ENCODE measurements around the gene RNF144A. TPM values are rescaled to one million over a fixed set of nuclear protein-coding genes. Genes with fewer than 3 reads are reported as not detected.

Gene RNF144A
- total and polyA plus RNA-seq, 2 of the 13 experiments (the other 11 are each of a cell fraction or from before 2014, with no cell fraction given), result 13.9 to 16.5 TPM

- no peak for TF ChIP-seq ZBTB33 (CRISPR knock-in tag; IDR thresholded peaks at IDR 0.05)
- TF ChIP-seq MTA1 (CRISPR knock-in tag; IDR thresholded peaks at IDR 0.05; ENCODE audit: borderline replicate concordance), result no peak
- TF ChIP-seq ZNF556 (CRISPR knock-in tag; IDR thresholded peaks at IDR 0.05; ENCODE audit: borderline replicate concordance), result no peak
- no peak for TF ChIP-seq NFKB2 (CRISPR knock-in tag; IDR thresholded peaks at IDR 0.05; ENCODE audit: borderline replicate concordance)
- TF ChIP-seq JUN (CRISPR knock-in tag; IDR thresholded peaks at IDR 0.05), result no peak
- TF ChIP-seq SNAI1 (CRISPR knock-in tag; IDR thresholded peaks at IDR 0.05; ENCODE audit: borderline replicate concordance), result no peak
- no peak for TF ChIP-seq TEAD2 (CRISPR knock-in tag; IDR thresholded peaks at IDR 0.05)
- TF ChIP-seq LCORL (IDR thresholded peaks at IDR 0.05), result no peak
- TF ChIP-seq LCORL (CRISPR knock-in tag; IDR thresholded peaks at IDR 0.05), result no peak
- TF ChIP-seq ZNF496 (CRISPR knock-in tag; IDR thresholded peaks at IDR 0.05; ENCODE audit: insufficient replicate concordance), result no peak
- no peak for TF ChIP-seq SETDB1 (CRISPR knock-in tag; IDR thresholded peaks at IDR 0.05; ENCODE audit: borderline replicate concordance)
These were observed 3.6 kb upstream of the RNF144A start (continued) for GRCh38 chr2:6913415-6914157.

GRCh38 chr2:6914828-6915227, 2.4 kb upstream of the RNF144A start:
- ChIA-PET POLR2A (no interaction called here), CTCF (ENCODE audit: low intra/inter-chr PET ratio, low total read pairs) (no interaction called here)
- Histone ChIP-seq H3K79me2 (ENCODE audit: insufficient read depth, low read length) (peaks cover 2% of the 10 kb centered on the region), H3K27me3 (ENCODE audit: control insufficient read depth in 1 of 2, insufficient read depth in 2 of 2, low read length in 2 of 2) (peaks cover 1 to 25% of the 10 kb centered on the region in 2 experiments; a peak in 3 of 5 replicates), H3K4me3 (replicated peaks in 1 of 3; ENCODE audit: insufficient read depth in 1 of 3, low read depth in 2 of 3, low read length in 3 of 3) (no peak overlapping the region), H3K4me1 (ENCODE audit: insufficient read depth, low read length) (peaks cover 51% of the 10 kb centered on the region), H4K20me1 (ENCODE audit: insufficient read depth, low read length) (peaks cover 5% of the 10 kb centered on the region; the same call in 1 of the 2 replicates), H2AFZ (ENCODE audit: low read length) (no peak overlapping the region), H3K4me2 (ENCODE audit: low read depth, low read length) (no peak overlapping the region), H3K9me3 (ENCODE audit: low read length) (no peaks in the 10 kb centered on the region), H3K36me3 (replicated peaks in 1 of 2; ENCODE audit: control insufficient read depth in 1 of 2, insufficient read depth in 2 of 2, low read length in 2 of 2) (no peaks in the 10 kb centered on the region), H3K27ac (ENCODE audit: extremely low read length, insufficient read depth, low read length) (no peak overlapping the region), H3K9ac (ENCODE audit: insufficient read depth, low read depth, low read length) (no peak overlapping the region)
- no peak for FAIRE-seq
- 40% methylated on average over 3 of the region's 3 CpGs for WGBS (ENCODE audit: low lambda C conversion rate)
- TF ChIP-seq FOSL2 (CRISPR knock-in tag; IDR thresholded peaks at IDR 0.05), result peak; percentile 78
- TF ChIP-seq ZSCAN22 (CRISPR knock-in tag; IDR thresholded peaks at IDR 0.05), result no peak
- TF ChIP-seq DMTF1 (CRISPR knock-in tag; IDR thresholded peaks at IDR 0.05), result no peak
- no peak for TF ChIP-seq ZKSCAN8 (CRISPR knock-in tag; IDR thresholded peaks at IDR 0.05; ENCODE audit: borderline replicate concordance)
- no peak for TF ChIP-seq HNF1B (CRISPR knock-in tag; IDR thresholded peaks at IDR 0.05)
- no peak for ATAC-seq
- intact Hi-C loops (cut with micrococcal nuclease; ENCODE audit: unreplicated experiment), result loop anchor here (2.0 kb wide), 1 partner anchor 18 kb away; no protein-coding TSS in a partner anchor
- BruUV-seq (replicated peaks), result no TSS peak
- DNase-seq (ENCODE audit: low spot score), result no peak
- in situ Hi-C loops (cut with HindIII; ENCODE audit: extremely low pct_ligation_motif_present, low pct_unique_long_range_greater_than_20kb), result no loop called here

All from HepG2 (cell line).